ENCODE data around the gene TBC1D10B.
A peak's percentile ranks its signal among the peaks of the same experiment; 100 is the strongest.

TBC1D10B gene

DNA sequence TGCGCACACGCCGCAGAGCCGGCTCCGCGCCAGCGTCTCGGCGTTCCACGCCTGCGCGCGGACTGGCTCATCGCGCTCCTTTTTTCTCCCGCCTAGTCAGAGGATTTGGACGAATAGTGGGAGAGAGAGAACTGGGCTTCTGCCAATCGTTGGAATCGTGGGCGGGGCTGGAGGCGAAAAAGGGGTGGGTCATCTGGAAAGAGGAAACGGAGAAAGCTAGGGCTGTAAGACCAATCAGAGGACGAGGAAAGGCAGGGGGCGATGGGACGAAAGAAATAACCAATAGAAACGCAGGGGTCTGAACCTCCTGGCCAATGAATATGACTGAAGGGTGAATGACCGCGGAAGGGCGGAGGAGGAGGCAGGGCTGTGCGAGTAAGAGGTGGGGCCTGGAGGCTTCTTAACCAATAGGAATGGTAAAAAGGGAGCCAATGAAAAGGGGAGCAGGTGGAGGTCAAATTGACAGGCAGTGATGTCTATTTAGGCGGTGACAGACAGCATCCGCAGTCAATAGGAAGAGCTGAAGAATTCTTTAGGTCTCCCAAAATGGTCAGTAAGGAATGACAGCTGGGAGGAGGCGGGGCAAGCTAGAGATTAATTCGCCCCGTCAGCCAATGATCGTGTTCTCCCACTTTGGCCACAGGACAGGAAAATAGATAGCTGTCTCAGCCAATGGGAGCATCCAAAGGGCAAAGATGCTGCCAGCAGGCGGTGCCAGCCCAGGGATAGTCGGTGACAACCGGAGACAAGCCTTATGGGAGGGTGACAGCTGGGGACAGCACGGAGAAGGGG, at the start of gene TBC1D10B:
Gene TBC1D10B (minus strand): TSS at position 39 of the 792 bp plus-strand sequence. CDS start 311 bp downstream, outside the sequence.
- peak; percentile 99 to 100 (median 100) for DNase-seq

DNA sequence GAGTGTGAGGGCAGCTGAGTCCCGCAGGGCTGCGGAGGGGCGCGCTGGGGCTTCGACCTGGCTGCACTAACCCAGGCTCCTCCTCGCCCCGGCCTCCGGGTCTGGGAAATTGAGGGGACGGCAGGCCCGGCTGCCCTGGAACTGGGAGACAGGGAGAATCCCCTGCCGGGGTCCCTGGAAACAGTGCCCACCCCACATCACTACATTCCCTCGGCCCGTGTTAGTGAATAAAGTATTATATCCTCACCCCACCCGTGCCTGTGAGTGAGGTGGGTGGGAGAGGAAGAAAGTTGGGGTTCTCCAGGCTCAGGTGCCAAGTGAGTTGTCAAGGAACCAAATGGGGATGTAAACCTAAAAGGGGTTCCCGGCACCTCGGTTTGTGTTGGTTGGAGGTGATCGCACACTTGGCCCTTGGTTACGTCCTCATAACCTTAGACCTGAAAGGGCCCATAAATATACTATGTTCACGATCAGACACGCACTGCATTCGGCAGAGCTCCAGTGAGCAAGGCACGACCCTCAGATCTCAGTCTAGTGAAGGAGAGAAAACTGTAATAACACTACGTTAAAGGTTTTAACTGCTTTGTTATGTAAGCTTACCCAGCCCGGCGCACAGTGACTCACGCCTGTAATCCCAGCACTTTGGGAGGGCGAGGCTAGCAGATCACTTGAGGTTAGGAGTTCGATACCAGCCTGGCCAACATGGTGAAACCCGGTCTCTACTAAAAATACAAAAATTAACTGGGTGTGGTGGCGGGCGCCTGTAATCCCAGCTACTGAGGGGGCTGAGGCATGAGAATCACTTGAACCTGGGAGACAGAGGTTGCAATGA, 48.3 kb upstream of the TBC1D10B start:
- DNase-seq, result peak in 2 of 3 donors; percentile 16 to 25

GRCh38 chr16:30417529-30418349, 47.4 kb upstream of the TBC1D10B start:
- peak; percentile 84 to 91 (median 90) for DNase-seq

GRCh38 chr16:30416624-30417528, 46.6 kb upstream of the TBC1D10B start:
- no peak for DNase-seq

GRCh38 chr16:30416047-30416603, 45.8 kb upstream of the TBC1D10B start:
- DNase-seq, result no peak

DNA sequence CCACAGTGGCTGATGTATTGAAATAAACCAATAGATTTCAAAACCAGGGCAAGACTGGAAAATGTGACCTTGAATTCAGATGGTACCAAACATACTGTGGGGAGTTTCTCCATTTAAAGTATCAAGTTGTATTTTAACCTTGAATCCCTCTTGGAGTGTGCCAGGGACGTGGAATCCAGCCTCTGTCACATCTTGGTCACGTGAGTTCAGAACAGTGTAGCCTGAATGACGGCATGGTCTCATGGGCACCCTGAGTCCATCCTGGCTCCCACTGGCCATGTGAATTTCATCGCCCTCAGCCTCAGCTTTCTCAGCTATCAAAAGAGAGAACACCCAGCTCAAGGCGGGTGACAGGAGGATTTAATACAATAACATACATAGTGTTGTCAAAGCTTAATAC, 43.9 kb upstream of the TBC1D10B start:
- DNase-seq, result no peak

- DNase-seq, result no peak
Observed at GRCh38 chr16:30413112-30413806, 43.0 kb upstream of the TBC1D10B start.

GRCh38 chr16:30409125-30410060, 39.1 kb upstream of the TBC1D10B start:
- DNase-seq, result peak; percentile 92 to 96 (median 95)

GRCh38 chr16:30407804-30408534, 37.7 kb upstream of the TBC1D10B start:
- DNase-seq, result no peak

DNA sequence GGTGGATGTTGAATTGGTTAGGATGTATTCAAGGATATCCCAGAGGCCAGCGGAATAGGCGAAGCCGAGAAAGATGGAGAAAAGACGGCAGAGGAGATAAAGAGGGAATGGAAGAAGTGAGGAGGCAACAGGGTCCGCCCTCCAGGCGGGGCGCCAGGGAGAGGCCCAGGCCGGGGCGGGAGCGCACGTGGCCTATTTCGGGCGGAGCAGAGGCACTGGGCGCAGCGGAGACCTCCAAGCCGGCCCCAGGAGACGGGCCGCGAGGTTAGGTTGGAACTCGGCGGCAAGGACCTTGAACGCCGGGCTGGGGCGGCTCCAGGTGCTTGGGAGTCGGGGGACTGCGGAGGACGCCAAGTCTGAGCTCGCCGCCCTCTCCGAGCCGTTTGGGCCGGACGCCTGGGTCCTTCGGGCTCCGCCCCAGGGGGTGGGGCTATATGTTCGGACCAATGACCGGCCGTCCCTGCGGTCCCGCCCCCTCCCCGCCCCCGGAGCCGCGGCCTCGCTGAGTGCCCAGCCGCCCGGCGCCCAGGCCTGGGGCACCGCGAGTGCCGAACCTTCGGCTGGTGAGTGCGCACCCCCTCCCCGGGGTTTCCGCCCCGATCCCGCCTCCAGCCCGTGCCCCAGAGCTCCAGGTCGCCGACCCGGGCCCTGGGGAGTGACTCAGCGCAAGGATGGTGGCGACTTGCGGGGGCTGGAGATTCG, 37.0 kb upstream of the TBC1D10B start, which contains the start of gene ZNF771:
Gene ZNF771 (plus strand): TSS at position 505 of the 702 bp plus-strand sequence. CDS start 448 bp downstream, outside the sequence.
- DNase-seq, result peak; percentile 84 to 96 (median 93)

DNA sequence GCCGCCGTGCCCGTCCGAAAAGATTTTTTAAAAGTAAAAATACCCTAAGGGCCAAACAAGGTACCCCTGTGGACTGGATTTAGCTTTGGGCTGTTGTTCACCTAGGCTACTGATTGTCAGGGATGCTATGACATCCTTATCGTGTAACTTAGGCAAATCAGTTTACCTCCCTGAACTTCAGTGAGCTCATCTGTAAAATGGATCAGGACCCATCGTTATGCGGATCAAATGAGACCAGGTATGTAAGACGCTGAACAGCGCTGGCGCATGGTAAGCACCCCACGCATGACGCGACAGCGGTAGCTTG, 36.5 kb upstream of the TBC1D10B start:
- DNase-seq, result no peak

GRCh38 chr16:30401768-30402425, 31.6 kb upstream of the TBC1D10B start:
- no peak for DNase-seq

DNA sequence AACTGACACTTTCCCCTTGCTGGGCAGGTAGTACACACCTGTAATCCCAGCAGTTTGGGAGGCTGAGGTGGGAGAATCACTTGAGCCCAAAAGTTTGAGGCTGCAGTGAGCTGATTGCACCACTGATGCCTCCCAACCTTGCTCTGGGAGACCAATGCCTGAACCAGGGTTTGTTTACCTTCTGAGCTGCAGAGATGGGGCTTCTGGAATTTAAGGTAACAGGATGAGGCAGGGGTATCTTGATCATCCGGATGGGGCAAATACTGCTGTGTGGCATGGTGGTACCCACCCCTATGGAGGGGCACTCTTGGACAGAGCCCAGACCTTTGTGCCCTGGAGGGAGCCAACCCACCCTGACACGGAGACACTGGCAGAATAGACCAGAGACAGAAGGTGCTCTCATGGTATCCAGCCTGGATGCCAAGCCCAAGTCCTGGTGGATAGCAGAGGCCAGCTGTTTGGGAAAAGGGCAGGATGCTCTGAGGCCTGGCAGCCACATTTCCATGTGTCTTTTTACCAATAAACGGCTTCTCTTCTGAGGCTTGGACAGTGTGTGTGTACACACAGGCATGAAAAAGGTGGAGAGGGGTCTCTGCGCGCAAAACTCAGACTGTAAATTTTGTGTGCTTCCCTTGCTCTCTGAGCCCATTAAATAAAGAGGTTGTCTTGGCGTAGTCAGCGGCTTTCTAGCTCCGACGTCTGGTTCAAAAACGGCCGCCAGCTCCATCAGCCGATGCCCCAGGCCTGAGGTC, 29.3 kb upstream of the TBC1D10B start:
- no peak for DNase-seq

DNA sequence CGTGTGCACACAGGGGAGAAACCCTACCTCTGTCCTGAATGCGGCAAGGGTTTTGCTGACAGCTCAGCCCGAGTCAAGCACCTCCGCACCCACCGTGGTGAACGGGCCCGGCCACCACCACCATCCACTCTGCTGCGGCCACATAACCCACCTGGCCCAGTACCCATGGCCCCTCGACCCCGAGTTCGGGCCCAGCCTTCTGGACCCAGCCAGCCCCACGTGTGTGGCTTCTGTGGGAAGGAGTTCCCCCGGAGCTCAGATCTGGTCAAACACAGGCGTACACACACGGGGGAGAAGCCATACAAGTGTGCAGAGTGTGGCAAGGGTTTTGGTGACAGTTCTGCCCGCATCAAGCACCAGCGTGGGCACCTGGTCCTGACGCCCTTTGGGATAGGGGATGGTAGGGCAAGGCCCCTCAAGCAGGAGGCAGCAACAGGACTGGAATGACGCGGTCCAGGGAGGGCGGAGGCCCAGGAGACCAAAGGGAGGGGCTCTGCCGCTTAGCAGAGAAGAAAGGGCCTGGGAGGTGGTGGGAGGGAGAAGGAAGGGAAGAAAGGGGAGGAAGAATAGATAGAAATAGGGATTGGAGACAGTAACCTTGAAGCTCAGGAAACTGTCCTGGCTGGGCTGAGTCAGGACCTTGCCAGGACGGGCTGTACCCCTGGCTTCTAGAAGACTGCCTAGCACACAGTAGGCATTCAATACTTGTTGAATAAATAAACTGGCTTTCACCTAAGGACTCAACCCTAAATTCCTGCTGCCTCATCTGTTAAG, 28.6 kb upstream of the TBC1D10B start:
- no peak for DNase-seq

DNA sequence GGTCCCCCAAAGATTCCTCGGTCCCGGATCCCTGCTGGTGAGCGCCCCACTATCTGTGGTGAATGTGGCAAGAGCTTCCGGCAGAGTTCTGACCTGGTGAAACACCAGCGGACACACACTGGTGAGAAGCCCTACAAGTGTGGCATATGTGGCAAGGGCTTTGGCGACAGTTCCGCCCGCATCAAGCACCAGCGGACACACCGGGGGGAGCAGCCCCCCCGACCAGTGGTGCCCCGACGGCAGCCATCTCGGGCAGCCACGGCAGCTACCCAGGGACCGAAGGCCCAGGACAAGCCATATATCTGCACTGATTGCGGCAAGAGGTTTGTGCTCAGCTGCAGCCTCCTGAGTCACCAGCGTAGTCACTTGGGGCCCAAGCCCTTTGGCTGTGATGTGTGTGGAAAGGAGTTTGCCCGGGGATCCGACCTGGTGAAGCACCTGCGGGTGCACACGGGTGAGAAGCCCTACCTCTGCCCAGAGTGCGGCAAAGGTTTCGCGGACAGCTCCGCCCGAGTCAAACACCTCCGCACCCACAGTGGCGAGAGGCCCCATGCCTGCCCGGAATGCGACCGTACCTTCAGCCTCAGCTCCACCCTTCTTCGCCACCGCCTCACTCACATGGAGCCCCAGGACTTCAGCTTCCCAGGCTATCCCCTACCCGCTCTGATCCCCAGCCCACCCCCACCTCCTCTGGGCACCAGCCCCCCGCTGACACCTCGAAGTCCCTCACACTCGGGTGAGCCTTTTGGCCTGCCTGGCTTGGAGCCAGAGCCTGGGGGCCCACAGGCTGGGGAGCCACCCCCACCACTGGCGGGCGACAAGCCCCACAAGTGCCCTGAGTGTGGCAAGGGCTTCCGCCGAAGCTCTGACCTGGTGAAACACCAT, 27.7 kb upstream of the TBC1D10B start:
- DNase-seq, result no peak

All from suppressor macrophage treated with lipopolysaccharide for 1 hour (primary cell).